GM20431 (cell line): ENCODE results near the gene TTC22.
"Not testable (repeated sequence)": the region's sequence is repeated elsewhere in the genome, so short reads cannot be mapped to it uniquely, and the experiment has no call there.

Experiments used
- in situ Hi-C: fragments of 300-500 bp; cut with MseI, MboI; formaldehyde crosslinking; loops from one replicate; pipeline ENCODE4 v1.15.0; 2020; ENCODE audit warnings: low sequenced_read_pairs; ENCODE audit not compliant: unreplicated experiment

Gene TTC22

DNA sequence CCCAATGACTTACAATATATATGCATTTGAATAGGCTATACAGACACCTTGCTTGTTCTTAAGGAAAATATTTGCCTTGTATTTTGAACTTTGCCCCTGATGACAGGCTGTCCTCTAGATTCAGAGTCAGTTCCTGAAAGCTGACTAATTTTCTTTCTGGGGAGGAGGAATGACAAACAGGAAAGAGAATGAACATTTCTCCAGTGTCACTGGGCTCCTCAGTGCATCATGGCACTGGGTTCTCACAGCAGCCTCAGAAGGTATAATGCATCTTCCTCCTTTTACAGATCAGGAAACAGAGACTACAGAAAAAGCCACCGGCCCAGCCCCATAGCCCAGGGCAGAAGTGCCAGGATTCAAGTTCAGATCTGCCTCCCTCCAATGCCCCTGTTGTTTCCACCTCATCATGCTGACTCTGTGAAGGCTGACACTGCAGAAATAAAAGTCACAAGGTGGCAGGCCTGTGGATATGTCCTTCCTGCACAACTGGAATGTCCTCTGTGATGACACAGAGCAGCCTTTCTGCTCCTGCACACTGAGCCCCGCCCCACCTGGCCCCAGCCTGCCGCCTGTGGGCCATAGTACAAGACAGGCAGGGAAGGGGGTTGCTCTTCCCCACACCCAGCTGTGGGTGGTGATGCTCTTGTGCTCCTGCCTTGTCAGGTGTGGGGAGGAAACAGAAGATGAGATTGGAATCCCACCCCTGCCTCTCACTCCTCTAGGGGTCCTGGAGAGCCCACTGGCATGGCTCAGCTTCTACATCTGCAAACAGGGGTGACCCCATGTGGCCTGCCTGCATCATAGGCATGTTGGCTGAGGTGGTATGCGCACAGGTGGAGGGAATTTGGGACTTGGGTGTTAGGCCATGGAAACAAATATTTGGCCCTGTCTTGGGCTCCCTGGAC is 6.4 kb downstream of the TTC22 start:
- in situ Hi-C loops: no loop called here

DNA sequence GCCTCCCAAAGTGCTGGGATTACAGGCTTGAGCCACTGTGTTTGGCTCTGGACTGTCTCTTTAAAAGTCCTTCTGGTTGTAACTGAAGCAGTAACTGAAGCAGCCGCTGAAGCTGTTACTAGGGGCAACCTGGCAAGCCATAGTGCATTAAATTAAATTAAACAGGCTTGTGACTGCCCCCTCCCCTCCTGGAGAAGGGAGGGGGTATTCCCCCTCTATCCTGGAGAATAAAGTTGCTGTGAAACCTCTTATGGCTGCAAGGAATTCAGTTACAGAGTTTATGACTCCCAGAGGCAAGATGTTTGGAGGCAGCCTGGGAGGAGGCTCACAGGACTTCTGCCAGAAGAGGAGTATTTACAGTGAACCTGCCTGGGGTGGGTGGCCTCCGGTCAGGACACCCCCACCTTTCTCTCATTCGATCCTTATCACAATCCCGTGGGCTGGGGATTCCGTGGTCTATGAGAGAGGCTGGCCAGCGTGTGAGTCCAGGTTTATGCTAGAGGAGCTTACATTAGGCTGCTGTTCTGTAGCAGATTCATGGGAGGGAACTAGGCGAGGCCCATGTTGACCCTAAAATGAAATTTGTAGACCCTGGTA is 8.3 kb downstream of the TTC22 start:
- in situ Hi-C loops: no loop called here

DNA sequence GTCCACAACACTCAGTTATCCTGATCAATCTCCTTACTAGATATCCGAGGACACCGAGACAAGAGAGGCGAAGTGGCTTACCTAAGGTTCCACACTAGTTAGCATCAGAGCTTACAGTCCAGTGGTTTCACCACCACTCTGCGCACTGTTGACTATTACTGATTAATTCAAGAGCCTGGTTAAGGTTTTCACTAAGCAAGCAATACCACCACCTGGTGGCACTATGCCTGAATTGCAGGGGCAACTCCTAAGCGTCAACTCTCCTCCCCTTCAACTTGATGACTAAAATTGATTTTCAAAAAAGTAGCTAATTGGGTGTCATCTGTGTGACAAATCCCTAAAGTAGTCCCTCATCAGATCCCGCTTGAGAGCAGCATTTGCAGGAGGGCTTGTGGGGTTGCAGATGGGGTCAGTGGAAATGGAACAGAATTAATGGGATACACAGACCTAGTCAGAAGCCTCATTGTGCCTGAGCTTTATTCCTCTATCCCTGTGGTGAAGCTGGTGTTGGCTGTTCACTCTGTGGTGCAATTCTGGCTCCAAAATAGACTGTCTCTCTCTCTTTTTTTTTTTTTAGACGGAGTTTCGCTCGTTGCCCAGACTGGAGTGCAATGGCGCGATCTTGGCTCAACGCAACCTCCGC is 9.1 kb downstream of the TTC22 start:
- in situ Hi-C loops: no loop called here

DNA sequence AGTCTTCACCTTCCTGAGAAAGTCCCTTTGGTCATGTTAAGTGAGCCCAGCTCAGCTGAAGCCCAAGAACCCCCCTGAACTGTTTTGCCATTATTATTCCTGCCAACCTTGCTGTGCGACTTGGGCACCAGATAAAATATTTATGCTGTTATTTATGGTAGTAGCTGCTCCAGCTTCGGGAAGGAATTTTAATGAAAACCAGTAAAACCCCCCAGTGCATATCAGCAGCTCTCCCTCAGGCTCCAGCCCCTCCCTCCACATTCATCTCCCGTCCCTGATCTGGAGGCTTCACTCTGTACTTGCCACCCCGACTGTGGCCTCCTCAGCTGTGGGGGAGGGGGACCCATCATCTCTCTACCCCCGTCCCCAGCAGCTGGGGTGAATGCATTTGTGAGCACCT is 12.7 kb downstream of the TTC22 start:
- in situ Hi-C loops: no loop called here

DNA sequence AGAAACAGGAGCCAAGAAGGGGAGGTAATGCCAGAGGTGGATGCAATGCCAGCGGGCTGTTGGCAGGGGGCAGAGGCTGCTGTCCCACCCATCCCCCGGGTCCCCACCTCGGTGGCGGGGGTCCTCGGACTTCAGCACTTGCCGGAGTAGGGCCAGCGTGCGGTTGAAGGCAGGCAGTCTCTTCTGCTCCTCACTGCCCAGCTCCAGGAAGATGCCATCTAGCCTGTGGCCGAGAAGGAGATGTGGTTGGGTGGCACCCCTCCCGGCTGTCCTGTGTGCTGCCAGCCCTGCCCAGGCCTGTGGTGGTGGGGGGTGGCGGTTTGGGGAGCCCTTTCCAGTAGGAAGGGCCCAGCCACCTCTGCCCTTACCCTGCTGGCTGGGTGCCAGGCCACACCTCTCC is 13.5 kb downstream of the TTC22 start:
- in situ Hi-C loops: no loop called here

DNA sequence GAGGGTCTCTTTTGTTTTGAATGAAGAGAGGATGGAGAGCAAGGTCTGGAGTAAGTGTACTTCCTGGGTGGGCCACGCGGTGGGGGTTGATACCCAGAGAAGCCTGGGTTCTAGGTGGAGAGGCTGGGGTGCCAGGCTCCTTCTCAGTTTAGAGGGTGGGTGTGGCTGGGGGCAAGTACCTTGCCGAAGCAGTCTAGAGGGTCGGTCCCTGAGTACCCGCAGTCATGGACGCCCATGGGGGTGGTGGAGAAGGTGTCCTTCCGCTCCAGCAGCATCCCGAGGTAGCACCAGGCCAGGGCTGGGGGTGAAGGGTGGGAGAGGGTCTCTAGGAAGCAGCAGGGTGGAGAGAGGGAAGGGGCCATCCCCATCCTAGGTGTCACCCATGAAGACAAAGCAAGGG is 14.3 kb downstream of the TTC22 start:
- in situ Hi-C loops: no loop called here

DNA sequence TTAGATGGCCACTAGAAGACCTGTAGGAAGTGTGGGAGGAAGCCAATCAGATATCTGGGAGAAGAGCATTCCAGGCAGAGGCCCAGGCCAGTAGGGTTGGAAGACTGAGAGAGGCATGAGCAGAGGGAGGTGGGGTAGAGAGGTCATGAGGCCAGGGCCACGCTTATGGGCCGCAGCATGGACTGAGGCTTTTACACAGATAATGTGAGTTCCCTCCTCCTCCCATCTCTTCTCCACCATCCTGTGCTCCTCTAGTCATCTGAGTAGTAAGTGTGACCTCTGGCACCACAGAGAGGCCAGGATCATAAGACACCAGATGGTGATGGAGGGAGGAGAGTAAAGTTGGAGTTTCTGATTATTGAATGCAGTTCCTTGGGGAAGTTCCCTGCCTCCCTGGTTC is 17.1 kb downstream of the TTC22 start:
- in situ Hi-C loops: no loop called here

DNA sequence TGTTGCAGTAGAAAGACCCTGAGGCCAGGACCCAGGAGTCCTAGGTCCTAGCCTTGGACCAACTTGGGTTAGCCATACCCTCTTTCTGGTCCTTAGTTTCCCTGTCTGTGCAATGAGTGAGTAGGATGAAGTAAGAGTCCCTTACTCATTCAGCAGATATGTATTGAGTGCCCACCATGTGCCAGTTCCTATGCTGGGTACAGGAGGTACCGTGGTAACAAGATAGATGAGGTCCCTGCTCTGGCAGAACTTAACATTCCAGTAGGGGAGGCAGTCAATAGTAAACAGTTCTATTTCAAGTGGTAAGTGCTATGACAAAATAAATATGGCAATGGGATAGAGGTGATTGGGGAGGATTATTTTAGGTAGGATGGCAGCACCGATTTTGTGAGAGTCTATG is 18.5 kb downstream of the TTC22 start:
- in situ Hi-C loops: no loop called here

DNA sequence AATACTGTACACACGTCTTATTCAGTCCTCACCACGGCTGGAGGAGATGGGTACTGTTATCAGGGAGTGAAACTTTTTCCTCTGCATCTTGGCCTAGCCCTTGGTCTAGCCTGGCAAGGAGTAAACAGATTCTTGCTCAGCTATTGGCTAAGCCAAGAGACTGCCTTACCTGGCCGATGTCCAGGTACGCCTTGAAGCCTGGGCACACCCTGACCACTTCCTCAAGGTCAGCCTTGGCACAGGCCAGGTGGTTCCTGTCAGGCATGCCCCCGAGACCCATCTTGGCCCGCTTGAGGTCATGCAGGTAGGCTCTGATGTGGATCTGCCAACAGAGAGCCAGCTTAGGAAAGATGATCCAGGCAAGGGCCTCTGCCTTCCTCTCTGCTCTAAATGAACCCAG is 19.0 kb downstream of the TTC22 start:
- in situ Hi-C loops: no loop called here

DNA sequence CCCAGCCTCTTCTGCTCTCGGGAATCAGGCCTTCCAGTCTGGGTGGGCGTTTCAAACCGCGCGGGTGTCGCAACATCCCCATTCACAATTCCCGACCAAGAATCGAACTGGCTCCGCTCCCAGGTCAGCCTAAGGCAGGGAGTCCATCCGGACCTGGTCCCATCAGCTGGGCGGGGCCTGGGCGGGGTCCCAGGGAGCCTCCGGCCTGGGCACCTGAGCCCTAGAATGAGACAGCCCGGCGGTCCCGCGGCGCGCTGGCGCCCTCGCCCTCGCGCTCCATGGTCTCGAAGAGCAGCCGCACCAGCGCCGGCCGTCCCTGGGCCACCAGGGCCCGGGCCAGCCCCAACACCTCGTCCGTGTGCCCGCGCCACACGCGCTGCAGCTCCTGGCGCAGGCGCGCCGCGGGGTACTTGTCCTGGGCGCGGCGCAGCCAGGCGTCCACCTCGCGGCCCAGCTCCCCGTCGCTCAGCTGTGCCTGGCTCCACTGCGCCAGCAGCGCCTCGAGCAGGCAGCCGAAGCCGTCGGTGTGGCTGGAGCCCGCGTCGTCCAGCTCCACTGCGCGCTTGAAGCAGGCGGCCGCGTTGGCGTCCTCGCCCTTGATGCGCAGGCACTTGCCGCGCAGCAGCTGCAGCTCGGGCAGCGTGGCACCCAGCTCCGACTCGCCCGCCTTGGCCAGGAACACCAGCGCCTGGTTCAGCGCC is 19.9 kb downstream of the TTC22 start:
- in situ Hi-C loops: no loop called here

DNA sequence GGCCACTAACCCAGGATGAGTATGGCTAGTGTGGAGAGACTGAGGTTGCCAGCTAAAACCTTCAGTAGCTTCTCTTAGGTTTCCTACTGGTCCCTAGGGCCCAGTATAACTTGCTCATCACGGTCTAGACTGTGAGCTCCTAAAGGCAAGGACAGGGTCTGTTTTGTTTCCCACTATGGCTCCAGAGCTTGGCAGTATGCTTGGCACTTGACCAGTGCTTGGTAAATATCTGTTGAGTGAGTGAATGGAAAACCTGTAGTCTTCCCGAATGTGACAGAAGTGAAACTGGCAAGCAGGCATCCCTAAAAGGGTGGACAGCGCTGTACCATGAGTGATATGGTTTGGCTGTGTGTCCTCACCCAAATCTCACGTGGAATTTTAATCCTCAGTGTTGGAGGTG is 23.7 kb downstream of the TTC22 start:
- in situ Hi-C loops: no loop called here

DNA sequence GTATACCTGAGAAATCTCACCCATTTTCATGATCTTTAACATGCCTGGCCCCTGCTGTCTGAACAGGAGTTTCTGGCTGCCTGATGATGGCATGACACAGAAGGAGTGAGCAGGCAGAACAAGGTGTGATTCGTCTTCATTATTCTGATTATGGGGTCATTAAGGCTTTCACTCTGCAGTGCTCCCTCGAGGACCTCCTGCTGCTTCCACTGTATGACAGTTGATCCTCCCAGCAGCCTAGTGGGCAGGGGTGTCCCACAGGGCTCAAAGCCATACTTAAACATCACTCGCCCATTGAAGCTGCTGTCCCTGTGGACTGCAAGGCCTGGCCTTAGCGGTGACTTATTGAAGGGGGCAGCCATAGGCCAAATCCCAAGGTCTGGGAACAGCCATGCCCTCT is 24.1 kb downstream of the TTC22 start:
- in situ Hi-C loops: no loop called here

DNA sequence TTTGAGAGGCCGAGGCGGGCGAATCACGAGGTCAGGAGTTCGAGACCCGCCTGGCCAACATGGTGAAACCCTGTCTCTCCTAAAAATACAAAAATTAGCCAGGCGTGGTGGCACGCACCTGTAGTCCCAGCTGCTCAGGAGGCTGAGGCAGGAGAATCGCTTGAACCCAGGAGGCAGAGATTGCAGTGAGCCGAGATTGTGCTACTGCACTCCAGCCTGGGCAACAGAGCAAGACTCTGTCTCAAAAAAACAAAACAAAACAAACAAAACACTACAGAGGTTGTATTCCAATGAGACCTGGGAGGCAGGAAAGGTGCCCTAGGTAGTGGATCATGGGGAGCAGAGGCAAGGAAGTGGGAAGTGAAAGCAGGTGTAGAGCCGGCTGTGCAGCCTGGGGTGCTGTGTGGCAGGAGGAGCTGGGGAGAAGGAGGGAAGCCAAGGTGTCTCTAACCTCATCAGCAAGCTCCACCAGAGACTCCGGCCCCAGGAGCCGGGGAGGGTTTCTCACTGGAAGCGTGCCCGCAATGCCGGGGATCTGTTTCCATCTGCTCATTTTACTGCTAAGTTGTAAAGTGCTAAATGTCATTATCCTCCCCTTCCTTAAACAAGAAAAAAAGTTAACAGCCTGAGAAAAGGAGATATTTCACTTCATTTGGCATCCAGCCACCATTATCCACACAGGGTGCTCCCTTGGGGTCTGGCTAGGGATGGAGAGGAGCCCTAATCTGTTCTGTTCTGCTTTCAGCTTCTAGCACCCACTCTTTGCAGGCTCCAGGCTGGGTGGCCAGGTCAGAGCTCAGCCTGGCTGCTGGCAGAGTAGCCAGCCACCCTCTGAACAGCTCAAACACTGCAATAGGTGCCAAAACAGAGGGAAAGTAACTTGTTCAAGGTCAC is 25.0 kb downstream of the TTC22 start:
- in situ Hi-C loops: not testable (repeated sequence)

DNA sequence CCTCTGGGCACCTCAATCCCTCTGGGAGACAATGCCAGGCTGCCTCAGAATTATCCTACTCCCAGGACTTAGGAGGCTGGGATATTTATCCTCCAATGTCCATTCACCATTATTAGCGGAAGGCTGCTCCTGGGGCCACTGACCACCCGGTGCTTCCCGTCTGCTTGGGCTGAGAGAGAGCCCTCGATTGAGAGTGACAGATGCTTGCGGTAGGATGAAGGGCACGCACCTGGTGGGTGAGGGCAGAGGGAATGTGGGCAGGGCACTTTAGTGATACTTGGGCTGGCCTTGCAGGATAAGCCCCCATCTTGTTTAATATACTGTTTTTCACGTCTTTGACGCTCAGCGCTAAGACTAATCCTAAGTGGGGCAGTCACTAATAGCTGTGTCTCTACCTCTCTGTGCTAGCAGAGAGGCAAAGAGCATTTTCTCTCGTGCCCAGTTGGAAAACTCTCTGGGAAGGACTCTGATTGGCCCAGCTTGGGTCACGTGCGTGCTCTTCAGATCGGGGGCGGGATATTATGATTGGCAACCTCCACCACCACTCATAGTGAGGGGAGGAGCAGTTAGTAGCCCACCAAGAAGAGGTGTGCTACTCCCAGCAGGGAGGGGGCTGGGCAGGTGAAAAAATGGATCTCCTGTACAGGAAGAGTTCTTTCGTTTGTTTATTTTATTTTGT is 26.2 kb downstream of the TTC22 start:
- in situ Hi-C loops: no loop called here

DNA sequence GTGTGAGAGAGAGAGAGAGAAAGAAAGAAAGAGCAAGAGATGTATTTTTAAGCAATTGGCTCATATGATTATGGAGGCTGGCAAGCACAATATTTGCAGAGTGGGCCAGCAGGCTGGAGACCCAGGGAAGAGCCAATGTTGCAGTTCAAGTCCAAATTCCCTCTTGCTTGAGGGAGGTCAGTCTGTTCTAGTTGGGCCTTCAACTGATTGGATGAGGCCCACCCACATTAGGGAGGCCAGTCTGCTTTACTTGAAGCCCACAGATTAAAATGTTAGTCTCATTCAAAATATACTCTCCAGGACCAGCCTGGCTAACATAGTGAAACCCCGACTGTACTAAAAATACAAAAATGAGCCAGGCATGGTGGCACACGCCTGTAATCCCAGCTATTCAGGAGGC is 28.2 kb downstream of the TTC22 start:
- in situ Hi-C loops: no loop called here

DNA sequence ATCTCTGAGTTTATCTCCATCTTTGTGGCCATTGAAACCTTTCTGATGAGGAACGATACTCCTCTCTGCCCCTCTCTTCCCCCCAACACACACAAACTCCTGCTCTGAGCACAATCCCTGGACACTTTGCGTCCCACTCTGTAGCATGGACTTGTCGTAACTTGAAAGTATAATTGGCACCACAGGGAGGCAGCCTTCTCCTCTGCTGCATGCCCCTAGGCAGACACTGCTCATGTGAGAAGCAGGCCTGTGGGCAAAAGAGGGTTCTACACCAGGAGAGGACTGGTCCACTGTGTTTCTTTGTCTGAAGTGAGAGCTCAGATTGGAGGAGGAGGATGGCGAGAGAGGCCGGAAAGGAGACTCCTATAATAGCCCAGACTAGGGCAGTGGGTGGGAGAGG is 33.0 kb downstream of the TTC22 start:
- in situ Hi-C loops: no loop called here

DNA sequence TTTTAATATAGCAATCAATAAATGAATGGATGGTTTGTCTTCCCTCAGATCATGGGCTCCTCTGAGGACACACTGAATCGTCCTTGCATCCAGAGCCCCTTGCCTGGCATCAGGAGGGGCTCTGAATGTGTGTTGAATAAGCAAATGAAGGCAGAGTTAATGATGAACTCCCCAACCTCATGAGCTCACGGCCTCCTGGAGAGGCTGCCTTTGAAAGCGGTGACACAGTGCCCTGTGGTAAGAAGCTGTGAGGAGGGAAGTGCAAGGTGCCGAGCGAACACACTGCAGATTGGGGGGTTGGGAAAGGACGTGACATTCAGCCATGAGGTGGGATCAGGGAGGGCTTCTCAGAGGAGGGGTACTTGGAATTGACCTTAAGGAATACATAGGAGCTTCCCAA is 33.6 kb downstream of the TTC22 start:
- in situ Hi-C loops: no loop called here

DNA sequence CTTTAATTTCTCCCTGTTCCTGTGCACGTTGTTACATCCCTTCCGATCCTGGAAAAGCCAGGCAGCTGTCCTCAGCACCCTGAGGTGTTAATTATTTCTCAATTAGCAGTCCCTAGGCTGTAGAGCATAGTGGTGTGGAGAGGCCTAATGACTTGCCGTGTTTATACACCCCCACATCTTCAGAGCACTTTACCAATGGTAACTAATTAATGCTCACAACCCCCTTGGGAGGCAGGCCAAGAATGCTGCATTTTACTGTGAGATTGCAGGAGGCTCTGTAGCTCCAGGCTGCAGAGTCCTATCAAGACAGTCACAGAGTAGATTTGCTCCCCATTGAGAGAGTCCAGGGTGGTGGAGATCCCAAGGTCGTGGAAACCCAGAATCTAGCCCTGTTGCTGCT is 34.4 kb downstream of the TTC22 start:
- in situ Hi-C loops: no loop called here

DNA sequence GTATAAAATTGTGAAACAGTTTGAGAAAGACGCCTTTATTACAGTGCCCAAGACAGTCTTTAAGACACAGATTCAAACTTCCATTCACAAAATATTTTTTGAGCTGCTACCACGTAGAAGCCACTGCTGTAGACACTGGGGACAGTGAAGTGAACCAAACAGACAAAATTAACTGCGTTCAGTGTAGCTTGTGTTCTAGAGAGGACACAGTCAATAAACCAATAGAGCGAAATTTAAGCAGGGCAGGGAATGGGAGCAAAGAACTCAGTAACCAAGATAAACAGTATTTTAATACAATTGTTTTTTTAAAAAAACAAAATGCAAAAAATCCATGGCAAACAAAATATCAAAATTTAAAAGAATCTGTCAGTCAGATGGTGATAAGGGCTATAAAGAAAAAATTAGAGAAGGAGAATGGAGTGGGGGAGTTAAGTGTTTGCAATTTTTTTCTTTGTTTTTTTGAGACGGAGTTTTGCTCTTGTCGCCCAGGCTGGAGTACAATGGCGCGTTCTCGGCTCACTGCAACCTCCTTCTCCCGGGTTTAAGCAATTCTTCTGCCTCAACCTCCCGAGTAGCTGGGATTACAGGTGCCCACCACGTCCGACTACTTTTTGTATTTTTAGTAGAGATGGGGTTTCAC is 36.1 kb downstream of the TTC22 start:
- in situ Hi-C loops: no loop called here
